Astrocyte (in vitro differentiated cells and primary cell): Measurements from ENCODE around the gene PDE6B.
A peak's percentile ranks its signal among the peaks of the same experiment; 100 is the strongest.

Experiments used
- CTCF ChIP-seq: IDR thresholded peaks from 2 replicates; pipeline ENCODE4 v1.5.1; 2011; ENCODE audit warnings: low read depth, mild to moderate bottlenecking, inconsistent platforms, low read length, moderate library complexity; ENCODE audit not compliant: insufficient read depth
- EZH2 ChIP-seq: IDR thresholded peaks from 2 replicates; pipeline ENCODE4 v1.6.1; 2012; ENCODE audit warnings: mild to moderate bottlenecking, low read length, inconsistent platforms; ENCODE audit not compliant: insufficient read depth

- TF ChIP-seq EZH2 (no peak), CTCF (peak; percentile 30)
Measured at GRCh38 chr4:683982-684622, 58.7 kb downstream of the PDE6B start.
